C4-2B (cell line): ENCODE data around the gene ALDH3A1.

Experiments used
- H3K27ac ChIP-seq: fragments of 450-650 bp; 2 replicates; pipeline ENCODE4 v1.5.1; 2017
- ZFX ChIP-seq: fragments of 450-650 bp; IDR thresholded peaks from 2 replicates; pipeline ENCODE4 v1.6.1; 2017
- TF ChIP-seq, protein P1 (sequence below): fragments of 450-650 bp; conservative IDR thresholded peaks from 2 replicates; pipeline ENCODE4 v1.5.1; 2017; ENCODE audit warnings: mild to moderate bottlenecking

Gene ALDH3A1

DNA sequence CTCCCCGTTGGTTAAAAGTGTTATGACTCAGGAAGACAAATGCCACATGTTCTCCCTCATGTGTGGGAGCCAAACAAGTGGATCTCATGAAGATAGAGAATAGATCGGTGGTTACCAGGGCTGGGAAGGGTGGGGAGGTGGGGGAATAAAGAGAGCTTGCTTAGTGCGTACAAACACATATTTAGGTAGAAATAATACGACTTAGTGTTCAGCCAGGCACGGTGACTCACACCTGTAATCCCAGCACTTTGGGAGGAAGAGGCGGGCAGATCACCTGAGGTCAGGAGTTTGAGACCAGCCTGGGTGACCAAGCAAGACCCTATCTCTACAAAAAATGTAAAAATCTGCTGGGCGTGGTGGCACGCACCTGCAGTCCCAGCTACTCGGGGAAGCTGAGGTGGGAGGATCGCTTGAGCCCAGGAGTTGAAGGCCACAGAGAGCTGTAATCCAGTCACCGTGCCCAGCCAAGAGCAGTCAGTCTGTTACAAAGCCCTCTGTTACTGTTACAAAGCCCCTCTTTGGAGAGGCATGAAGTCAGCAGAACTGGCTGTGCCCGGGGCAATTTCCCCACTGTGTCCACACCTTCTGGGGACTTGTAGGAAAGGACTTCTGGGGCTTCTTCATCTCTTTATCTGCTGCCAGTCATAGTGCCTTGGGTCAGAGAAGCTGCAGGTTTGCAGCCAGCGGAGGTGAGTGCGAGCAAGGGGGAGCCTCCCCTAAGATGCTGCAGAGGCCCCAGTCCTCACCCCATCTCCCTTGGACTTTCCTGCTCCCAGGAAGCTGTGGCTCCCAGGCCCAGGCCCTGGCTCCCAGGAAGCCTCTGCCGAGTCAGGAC lies 4.3 kb upstream of the ALDH3A1 start:
- peak overlapping the region; percentile 94 for H3K27ac ChIP-seq

DNA sequence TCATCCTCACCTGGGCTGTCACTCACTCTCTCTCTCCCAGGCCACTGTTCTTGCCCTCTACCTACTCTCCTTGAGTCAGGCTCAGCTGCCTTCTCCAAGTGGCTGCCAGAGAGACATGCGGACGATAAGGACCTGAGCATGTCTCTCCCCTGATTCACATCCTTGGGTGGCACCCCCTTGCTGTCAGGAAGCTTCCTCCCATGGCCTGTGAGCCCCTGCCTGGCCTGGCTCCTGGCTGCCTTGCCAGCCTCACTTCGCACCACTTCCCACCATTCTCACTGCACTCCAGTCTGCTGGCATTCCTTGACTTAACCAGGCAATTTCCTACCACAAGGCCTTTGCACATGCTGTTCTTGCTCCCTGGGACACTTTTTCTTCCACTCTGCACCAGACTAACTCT lies 2.7 kb upstream of the ALDH3A1 start:
- no peak for TF ChIP-seq ZFX
- TF ChIP-seq, protein P1, sequence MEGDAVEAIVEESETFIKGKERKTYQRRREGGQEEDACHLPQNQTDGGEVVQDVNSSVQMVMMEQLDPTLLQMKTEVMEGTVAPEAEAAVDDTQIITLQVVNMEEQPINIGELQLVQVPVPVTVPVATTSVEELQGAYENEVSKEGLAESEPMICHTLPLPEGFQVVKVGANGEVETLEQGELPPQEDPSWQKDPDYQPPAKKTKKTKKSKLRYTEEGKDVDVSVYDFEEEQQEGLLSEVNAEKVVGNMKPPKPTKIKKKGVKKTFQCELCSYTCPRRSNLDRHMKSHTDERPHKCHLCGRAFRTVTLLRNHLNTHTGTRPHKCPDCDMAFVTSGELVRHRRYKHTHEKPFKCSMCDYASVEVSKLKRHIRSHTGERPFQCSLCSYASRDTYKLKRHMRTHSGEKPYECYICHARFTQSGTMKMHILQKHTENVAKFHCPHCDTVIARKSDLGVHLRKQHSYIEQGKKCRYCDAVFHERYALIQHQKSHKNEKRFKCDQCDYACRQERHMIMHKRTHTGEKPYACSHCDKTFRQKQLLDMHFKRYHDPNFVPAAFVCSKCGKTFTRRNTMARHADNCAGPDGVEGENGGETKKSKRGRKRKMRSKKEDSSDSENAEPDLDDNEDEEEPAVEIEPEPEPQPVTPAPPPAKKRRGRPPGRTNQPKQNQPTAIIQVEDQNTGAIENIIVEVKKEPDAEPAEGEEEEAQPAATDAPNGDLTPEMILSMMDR = no peak

More for the DNA sequence above, 4.3 kb upstream of the ALDH3A1 start:
- TF ChIP-seq, protein P1 = no peak
- peak; percentile 47; the same call in 1 of the 2 replicates for TF ChIP-seq ZFX

DNA sequence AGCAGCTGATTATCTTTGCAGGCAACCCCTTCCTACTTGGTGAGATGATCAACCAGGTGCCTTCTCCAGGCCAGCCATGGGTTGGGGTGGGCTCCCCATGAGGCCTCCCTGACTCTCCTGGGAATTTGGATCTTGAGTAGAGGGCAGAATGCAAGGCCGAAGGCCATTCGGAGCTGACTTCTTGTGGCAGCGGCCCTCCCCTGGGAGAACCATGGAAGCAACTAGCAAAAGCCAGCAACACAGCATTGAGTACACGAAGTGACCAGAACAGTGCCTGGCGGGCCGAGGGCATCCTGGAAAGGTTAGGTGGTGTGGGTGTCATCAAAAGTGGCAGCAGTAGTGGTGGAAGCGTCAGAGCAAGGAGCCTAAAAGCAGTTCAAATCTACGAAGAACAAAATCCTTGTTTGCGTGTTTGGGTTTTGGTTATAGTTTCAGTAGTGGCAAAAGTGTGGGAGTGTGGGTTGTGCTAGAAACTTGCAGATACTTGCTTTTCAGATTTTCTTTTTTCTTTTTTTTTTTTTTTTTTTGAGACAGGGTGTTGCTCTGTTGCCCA lies 2.0 kb upstream of the ALDH3A1 start:
- H3K27ac ChIP-seq = peak overlapping the region; percentile 2; the same call in 1 of the 2 replicates
- TF ChIP-seq, protein P1 = no peak
- no peak for TF ChIP-seq ZFX

More for the DNA sequence above, 2.7 kb upstream of the ALDH3A1 start:
- H3K27ac ChIP-seq = peak overlapping the region; percentile 94

DNA sequence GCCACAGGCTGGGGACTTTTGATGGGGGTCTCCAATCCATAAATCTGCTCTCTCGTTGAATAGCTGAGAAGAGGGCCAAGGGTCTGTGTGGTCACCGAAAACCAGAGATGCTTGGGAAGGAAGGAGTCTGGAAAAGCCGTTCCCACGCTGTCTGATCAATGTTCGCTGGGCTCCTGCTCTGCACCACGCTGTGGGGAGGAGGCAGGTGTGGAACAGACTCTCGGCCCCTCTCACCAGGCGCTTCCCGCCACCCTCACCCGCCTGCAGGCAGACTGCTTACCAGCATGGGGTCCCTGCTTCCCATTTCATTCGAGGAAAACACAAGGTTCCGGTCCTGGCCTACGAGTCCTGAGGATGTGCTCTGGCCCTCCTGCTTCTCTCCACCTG lies 702 bp upstream of the ALDH3A1 start:
- no peak for TF ChIP-seq ZFX
- peak overlapping the region; percentile 32 for H3K27ac ChIP-seq

DNA sequence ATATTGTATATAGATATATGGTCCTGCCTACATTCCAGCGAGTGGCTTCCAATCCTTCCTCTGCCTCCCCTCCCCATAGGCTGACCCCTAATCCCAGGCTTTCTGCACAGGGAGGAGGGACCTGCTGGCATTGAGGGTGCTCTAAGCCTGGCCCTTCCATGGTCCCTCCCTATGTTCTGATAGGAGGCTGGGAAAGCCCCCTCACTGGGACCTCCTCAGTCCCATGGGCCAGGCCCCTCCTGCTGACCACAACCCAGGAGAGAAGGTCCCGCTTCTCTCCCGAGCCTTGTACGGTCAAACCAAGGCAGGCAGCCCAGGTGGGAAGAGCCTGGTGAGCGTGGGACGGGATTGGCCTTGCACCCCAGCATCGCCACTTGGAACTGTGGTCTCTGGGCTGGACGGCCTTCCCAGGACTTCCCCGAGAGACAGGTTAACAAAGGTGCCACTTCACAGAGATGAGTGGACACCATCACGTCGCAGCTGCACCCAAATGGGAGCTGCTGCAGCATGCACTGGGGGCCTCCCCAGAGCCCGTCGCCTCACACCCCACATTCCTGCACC lies 859 bp downstream of the ALDH3A1 start:
- no peak overlapping the region for H3K27ac ChIP-seq

DNA sequence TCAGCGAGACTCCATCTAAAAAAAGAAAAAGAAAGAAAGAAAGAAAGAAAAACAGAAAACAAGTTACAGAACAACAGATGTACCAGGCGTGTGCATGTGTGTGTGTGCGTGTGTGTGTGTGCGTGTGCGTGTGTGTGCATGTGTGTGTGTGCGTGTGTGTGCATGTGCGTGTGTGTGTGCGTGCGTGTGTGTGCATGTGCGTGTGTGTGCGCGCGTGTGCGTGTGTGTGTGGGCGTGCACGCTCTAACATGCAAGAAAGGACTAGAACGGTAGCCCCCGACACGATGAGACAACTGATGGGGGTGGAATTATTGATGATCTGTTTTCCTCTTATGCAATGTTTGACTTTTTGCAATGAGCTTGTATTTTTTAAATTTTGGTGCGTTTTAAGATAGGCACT lies 1.6 kb downstream of the ALDH3A1 start:
- H3K27ac ChIP-seq = no peak overlapping the region
- TF ChIP-seq, protein P1 = no peak
- TF ChIP-seq ZFX = no peak

More for the DNA sequence above, 859 bp downstream of the ALDH3A1 start:
- TF ChIP-seq ZFX = no peak
- TF ChIP-seq, protein P1 = no peak

DNA sequence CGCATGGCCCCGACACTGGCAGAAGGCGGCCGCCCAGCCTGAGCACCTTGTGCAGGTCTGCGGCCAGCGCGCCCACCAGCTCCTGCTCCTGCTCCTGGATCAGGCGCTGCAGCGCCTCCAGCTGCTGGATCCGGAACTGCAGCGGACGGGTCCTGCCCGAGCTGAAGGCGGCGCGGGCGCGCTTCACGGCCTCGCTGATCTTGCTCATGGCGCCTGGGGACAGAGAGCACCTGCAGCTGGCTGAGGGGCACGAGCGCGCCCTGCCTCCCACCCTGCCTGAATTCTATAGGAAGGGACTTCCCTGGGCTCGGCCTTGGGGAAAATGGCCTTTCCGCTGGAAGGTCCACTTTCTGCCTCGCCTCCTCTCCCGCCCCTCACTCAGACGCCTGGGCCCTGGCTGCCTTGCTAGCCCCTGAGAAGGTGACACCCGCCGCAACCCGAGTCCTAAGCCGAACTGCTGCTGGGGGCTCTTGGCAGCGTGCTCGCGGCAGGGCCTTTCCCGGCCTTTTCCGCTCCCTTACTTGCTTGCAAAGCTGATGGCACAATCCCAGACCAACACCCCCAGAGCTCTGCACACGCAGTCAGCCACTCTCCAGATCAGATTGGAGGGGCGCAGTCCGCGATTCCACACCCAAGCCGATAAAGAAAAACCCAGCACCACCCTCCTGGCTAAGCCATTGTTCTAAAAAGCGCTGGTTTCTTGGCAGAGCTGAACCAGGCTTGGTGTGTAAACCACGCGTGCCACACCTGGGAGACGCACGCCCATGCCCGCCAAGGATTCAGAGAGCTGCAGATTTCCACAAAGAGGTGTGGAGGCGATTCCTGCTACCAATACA lies 3.0 kb downstream of the ALDH3A1 start:
- no peak overlapping the region for H3K27ac ChIP-seq
- TF ChIP-seq ZFX = no peak
- TF ChIP-seq, protein P1 = peak; percentile 84
